SK-N-SH (cell line): Measurements from ENCODE around the gene MICAL2. TPM values are rescaled to one million over a fixed set of nuclear protein-coding genes. Genes with fewer than 3 reads are reported as not detected.

Source experiments
- CTCF ChIA-PET: fragments of 300-600, 350-600 bp; formaldehyde crosslinking; extraction: SDS; loops from one replicate; lab custom pipeline; 2021; lab: Yijun Ruan, JAX
- POLR2A ChIA-PET: fragments of 350-600 bp; sonication (Branson Sonifier 250); formaldehyde crosslinking; extraction: SDS; loops from one replicate; lab custom pipeline; 2020; ENCODE audit warnings: antibody characterized with exemption, inconsistent platforms; lab: Yijun Ruan, JAX
- DNase-seq: peaks from one replicate; pipeline ENCODE4 v3.0.0; 2012
- H2AFZ ChIP-seq: fragments of 200-600 bp; sonication (generic); 2 replicates; pipeline ENCODE4 v1.8.1; 2016; ENCODE audit warnings: antibody characterized with exemption, mild to moderate bottlenecking, low read depth
- H3F3A ChIP-seq: fragments of 200-600 bp; sonication (generic); replicated peaks from 2 replicates; pipeline ENCODE3; 2016; ENCODE audit warnings: antibody characterized with exemption, mild to moderate bottlenecking; ENCODE audit not compliant: insufficient read depth
- H3K27ac ChIP-seq, 2 experiments: fragments of 200-500 bp in 1 of 2; fragments of 200-600 bp in 1 of 2; sonication (Bioruptor generic) in 1 of 2; sonication (generic), shearing (Covaris generic) in 1 of 2; 2 replicates each; pipeline versions ENCODE4 v1.5.1 to v1.6.1; 2014 to 2016; ENCODE audit warnings: low read depth in 2 of 2, inconsistent platforms in 1 of 2, low read length in 1 of 2, mild to moderate bottlenecking in 1 of 2, mixed read lengths in 1 of 2
- H3K27me3 ChIP-seq: fragments of 200-600 bp; sonication (generic), shearing (Covaris generic); 2 replicates; pipeline ENCODE4 v1.6.1; 2016; ENCODE audit warnings: mixed run types; ENCODE audit not compliant: insufficient read depth
- H3K36me3 ChIP-seq, 2 experiments: fragments of 200-500 bp in 1 of 2; fragments of 200-600 bp in 1 of 2; sonication (Bioruptor generic) in 1 of 2; sonication (generic) in 1 of 2; replicated peaks in 1 of 2; 2 replicates each; pipeline versions ENCODE3 to v1.5.1; 2014 to 2016; ENCODE audit warnings: low read length in 1 of 2, mild to moderate bottlenecking in 1 of 2; ENCODE audit not compliant: insufficient read depth in 2 of 2, control insufficient read depth in 1 of 2
- H3K4me1 ChIP-seq, 2 experiments: fragments of 200-500 bp in 1 of 2; fragments of 200-600 bp in 1 of 2; sonication (Bioruptor generic) in 1 of 2; sonication (generic), shearing (Covaris generic) in 1 of 2; 2 replicates each; pipeline versions ENCODE4 v1.5.1 to v1.6.1; 2014 to 2016; ENCODE audit warnings: low read depth in 1 of 2, low read length in 1 of 2, mixed run types in 1 of 2; ENCODE audit not compliant: insufficient read depth in 2 of 2, control insufficient read depth in 1 of 2
- H3K4me2 ChIP-seq: fragments of 200-600 bp; sonication (generic), shearing (Covaris generic); 2 replicates; pipeline ENCODE4 v1.6.1; 2017; ENCODE audit warnings: mixed run types
- H3K4me3 ChIP-seq, 2 experiments: fragments of 200-500 bp in 1 of 2; fragments of 200-600 bp in 1 of 2; sonication (Bioruptor generic) in 1 of 2; sonication (generic), shearing (Covaris generic) in 1 of 2; 2 replicates each; pipeline versions ENCODE4 v1.5.1 to v1.8.1; 2014 to 2016; ENCODE audit warnings: low read depth in 2 of 2, inconsistent platforms in 1 of 2, low read length in 1 of 2, mild to moderate bottlenecking in 1 of 2, mixed read lengths in 1 of 2, moderate library complexity in 1 of 2
- H3K79me2 ChIP-seq: fragments of 200-600 bp; sonication (generic); 2 replicates; pipeline ENCODE4 v1.8.1; 2017; ENCODE audit warnings: mild to moderate bottlenecking; ENCODE audit not compliant: insufficient read depth
- H3K9ac ChIP-seq: fragments of 200-600 bp; sonication (generic); 2 replicates; pipeline ENCODE4 v1.6.1; 2017; ENCODE audit warnings: mixed run types
- H3K9me2 ChIP-seq: fragments of 200-600 bp; sonication (generic); 2 replicates; pipeline ENCODE4 v1.6.1; 2017; ENCODE audit warnings: mixed run types
- H3K9me3 ChIP-seq: fragments of 200-600 bp; sonication (generic); 2 replicates; pipeline ENCODE4 v1.6.1; 2017; ENCODE audit warnings: mixed run types, mild to moderate bottlenecking, moderate library complexity
- H4K20me1 ChIP-seq: fragments of 200-600 bp; sonication (generic); 2 replicates; pipeline ENCODE4 v1.6.1; 2017; ENCODE audit warnings: mild to moderate bottlenecking, mixed run types; ENCODE audit not compliant: insufficient read depth
- CHD2 ChIP-seq: fragments of 150-350 bp; IDR thresholded peaks from 2 replicates; pipeline ENCODE4 v1.6.1; 2018; ENCODE audit warnings: low read length; ENCODE audit not compliant: partially characterized antibody
- EP300 ChIP-seq, 2 experiments: IDR thresholded peaks; 2 replicates each; pipeline versions ENCODE4 v1.4.0 to v1.6.1; 2012; ENCODE audit warnings: borderline replicate concordance in 1 of 2, low read depth in 1 of 2, low read length in 1 of 2
- EZH2phosphoT487 ChIP-seq: fragments of 200-600 bp; sonication (generic); IDR thresholded peaks from 2 replicates; pipeline ENCODE4 v1.6.1; 2017; ENCODE audit warnings: low read depth, mixed run types, mild to moderate bottlenecking, antibody characterized with exemption, moderate library complexity, borderline replicate concordance
- GABPA ChIP-seq: IDR thresholded peaks from 2 replicates; pipeline ENCODE4 v1.4.0; 2012; ENCODE audit warnings: low read depth, mild to moderate bottlenecking
- JUND ChIP-seq: IDR thresholded peaks from 2 replicates; pipeline ENCODE4 v1.4.0; 2012
- MEF2A ChIP-seq: IDR thresholded peaks from 2 replicates; pipeline ENCODE4 v1.4.0; 2012; ENCODE audit warnings: low read depth, borderline replicate concordance
- NFIC ChIP-seq: IDR thresholded peaks from 2 replicates; pipeline ENCODE4 v1.4.0; 2012; ENCODE audit warnings: borderline replicate concordance
- PBX3 ChIP-seq: IDR thresholded peaks from 2 replicates; pipeline ENCODE4; 2012
- POLR2AphosphoS5 ChIP-seq: IDR thresholded peaks from 2 replicates; pipeline ENCODE4 v1.6.1; 2012; ENCODE audit warnings: low read depth, low read length
- RXRA ChIP-seq: IDR thresholded peaks from 2 replicates; pipeline ENCODE4 v1.4.0; 2012; ENCODE audit warnings: low read depth, mild to moderate bottlenecking, borderline replicate concordance
- SIN3A ChIP-seq: IDR thresholded peaks from 2 replicates; pipeline ENCODE4 v1.6.1; 2012; ENCODE audit warnings: low read depth, mild to moderate bottlenecking, low read length, moderate library complexity, borderline replicate concordance
- TCF12 ChIP-seq: IDR thresholded peaks from 2 replicates; pipeline ENCODE4 v1.4.0; 2012
- TEAD4 ChIP-seq: IDR thresholded peaks from 2 replicates; pipeline ENCODE4 v1.4.0; 2012; ENCODE audit warnings: mild to moderate bottlenecking, borderline replicate concordance; ENCODE audit not compliant: insufficient read depth
- WGBS: methylation state at CpG from one replicate; pipeline ENCODE4 v1.1.6; 2017; ENCODE audit warnings: low lambda C conversion rate; 5-methylcytosine and 5-hydroxymethylcytosine counted together
- polyA plus RNA-seq, 3 experiments: library from polyadenylated mRNA; depleted of rRNA; stranded (reverse); fragments of >200 nt; gene quantifications; 2 replicates each; pipeline ENCODE4 v1.2.3, GENCODE V29; 2012
- TF ChIP-seq, protein P1 (sequence below): fragments of 200-600 bp; sonication (generic); IDR thresholded peaks from 2 replicates; pipeline ENCODE4 v1.6.1; 2017; ENCODE audit warnings: antibody characterized with exemption, mild to moderate bottlenecking, moderate library complexity
- TF ChIP-seq, protein P2 (sequence below): IDR thresholded peaks from 2 replicates; pipeline ENCODE4 v1.4.0; 2012; ENCODE audit warnings: low read depth

Gene MICAL2
- polyA plus RNA-seq, 1 of the 3 experiments (the other 2 are of a cell fraction), result 54.6 TPM

DNA sequence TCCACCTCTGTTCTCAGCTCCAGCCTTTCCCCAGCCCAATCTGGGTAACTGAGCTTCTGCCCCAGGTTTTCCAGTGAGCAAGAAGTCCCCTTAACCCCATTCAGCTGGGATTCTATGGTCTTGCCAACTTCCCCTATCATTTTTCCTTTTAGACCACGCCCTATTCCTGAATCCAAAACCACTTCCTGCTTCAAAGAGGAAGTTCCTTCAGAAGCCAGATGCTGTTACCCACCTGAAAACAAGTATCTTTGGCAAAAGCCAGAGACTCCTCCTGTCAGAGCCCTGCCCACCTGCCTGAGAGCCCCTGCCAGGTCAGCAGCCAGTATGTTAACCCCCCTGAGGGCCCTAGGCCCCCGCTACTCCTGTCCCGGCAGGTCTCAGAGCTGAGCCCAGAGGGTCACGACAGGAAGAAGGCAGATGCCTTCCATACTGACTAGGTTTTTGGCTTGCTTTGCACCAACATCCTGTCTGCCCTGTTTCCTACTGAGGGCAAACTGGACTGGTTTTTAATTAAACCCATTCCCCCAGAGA, 20.3 kb upstream of the MICAL2 start:
- H3K9me3 ChIP-seq, result no peaks in the 10 kb centered on the region
- no peaks in the 10 kb centered on the region for H3K9me2 ChIP-seq
- H3K4me1 ChIP-seq, result peaks cover 6 to 50% of the 10 kb centered on the region in 2 experiments; a peak in 3 of 4 replicates
- DNase-seq, result no peak
- H3K79me2 ChIP-seq, result peaks cover 21% of the 10 kb centered on the region; the same call in 1 of the 2 replicates
- CTCF ChIA-PET, result interaction anchor here (1.0 to 2.9 kb wide), 2 partner anchors 46 to 192 kb away, joined by 3 to 10 read pairs; no protein-coding TSS in a partner anchor
- peak overlapping the region; percentile 92 for H3K4me2 ChIP-seq
- peak overlapping the region; percentile 100; the same call in 1 of the 2 replicates for H3K9ac ChIP-seq
- H3K4me3 ChIP-seq, result no peak overlapping the region
- H4K20me1 ChIP-seq, result no peaks in the 10 kb centered on the region
- peak overlapping the region; percentile 51 to 100; a peak in 3 of 4 replicates for H3K27ac ChIP-seq
- no peak overlapping the region for H2AFZ ChIP-seq
- H3K36me3 ChIP-seq, result no peaks in the 10 kb centered on the region
- peak; percentile 86 for TF ChIP-seq TCF12
- TF ChIP-seq, protein P1, sequence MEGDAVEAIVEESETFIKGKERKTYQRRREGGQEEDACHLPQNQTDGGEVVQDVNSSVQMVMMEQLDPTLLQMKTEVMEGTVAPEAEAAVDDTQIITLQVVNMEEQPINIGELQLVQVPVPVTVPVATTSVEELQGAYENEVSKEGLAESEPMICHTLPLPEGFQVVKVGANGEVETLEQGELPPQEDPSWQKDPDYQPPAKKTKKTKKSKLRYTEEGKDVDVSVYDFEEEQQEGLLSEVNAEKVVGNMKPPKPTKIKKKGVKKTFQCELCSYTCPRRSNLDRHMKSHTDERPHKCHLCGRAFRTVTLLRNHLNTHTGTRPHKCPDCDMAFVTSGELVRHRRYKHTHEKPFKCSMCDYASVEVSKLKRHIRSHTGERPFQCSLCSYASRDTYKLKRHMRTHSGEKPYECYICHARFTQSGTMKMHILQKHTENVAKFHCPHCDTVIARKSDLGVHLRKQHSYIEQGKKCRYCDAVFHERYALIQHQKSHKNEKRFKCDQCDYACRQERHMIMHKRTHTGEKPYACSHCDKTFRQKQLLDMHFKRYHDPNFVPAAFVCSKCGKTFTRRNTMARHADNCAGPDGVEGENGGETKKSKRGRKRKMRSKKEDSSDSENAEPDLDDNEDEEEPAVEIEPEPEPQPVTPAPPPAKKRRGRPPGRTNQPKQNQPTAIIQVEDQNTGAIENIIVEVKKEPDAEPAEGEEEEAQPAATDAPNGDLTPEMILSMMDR, result no peak
- no peak for TF ChIP-seq EZH2phosphoT487
- no peak for TF ChIP-seq CHD2
- peak; percentile 85 for TF ChIP-seq NFIC
- TF ChIP-seq EP300 (IDR thresholded peaks at IDR 0.05; ENCODE audit: borderline replicate concordance in 1 of 2, low read depth in 1 of 2, low read length in 1 of 2), result peak in 1 of 2 experiments; percentile 86; a peak in 2 of 4 replicates
- TF ChIP-seq, protein P2, sequence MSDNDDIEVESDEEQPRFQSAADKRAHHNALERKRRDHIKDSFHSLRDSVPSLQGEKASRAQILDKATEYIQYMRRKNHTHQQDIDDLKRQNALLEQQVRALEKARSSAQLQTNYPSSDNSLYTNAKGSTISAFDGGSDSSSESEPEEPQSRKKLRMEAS, result peak; percentile 49; the same call in 1 of the 2 replicates
- peak; percentile 64 for TF ChIP-seq GABPA
- TF ChIP-seq JUND, result peak; percentile 18; the same call in 1 of the 2 replicates
- peak; percentile 31; the same call in 1 of the 2 replicates for TF ChIP-seq SIN3A
- TF ChIP-seq POLR2AphosphoS5, result peak; percentile 32; the same call in 1 of the 2 replicates
- peak; percentile 39; the same call in 1 of the 2 replicates for TF ChIP-seq TEAD4
- 0 out of 2 replicates have a peak, but pooled peaks have one; percentile 32 for TF ChIP-seq MEF2A
- peak; percentile 19; the same call in 1 of the 2 replicates for TF ChIP-seq PBX3
- peak; percentile 72; the same call in 1 of the 2 replicates for TF ChIP-seq RXRA
- TF ChIP-seq, all 33 proteins: peak for 12
- Histone ChIP-seq H3F3A (peaks cover 87% of the 10 kb centered on the region), H3K27me3 (no peaks in the 10 kb centered on the region)
- 16% methylated on average over 4 of the region's 4 CpGs for WGBS
- POLR2A ChIA-PET, result no interaction called here
